Measurements from ENCODE around the gene RFLNA.

The RFLNA gene

GRCh38 chr12:124316257-124316900, 21.5 kb downstream of the RFLNA start:
- TF ChIP-seq CTCF (conservative IDR thresholded peaks at IDR 0.05) = no peak
- no peak for TF ChIP-seq ZFX (IDR thresholded peaks at IDR 0.05)
- no peak overlapping the region for H3K27ac ChIP-seq

- no peak for TF ChIP-seq CTCF (conservative IDR thresholded peaks at IDR 0.05)
- TF ChIP-seq ZFX (IDR thresholded peaks at IDR 0.05) = no peak
- H3K27ac ChIP-seq = no peak overlapping the region
Measured at GRCh38 chr12:124317400-124317799, 22.5 kb downstream of the RFLNA start.

DNA sequence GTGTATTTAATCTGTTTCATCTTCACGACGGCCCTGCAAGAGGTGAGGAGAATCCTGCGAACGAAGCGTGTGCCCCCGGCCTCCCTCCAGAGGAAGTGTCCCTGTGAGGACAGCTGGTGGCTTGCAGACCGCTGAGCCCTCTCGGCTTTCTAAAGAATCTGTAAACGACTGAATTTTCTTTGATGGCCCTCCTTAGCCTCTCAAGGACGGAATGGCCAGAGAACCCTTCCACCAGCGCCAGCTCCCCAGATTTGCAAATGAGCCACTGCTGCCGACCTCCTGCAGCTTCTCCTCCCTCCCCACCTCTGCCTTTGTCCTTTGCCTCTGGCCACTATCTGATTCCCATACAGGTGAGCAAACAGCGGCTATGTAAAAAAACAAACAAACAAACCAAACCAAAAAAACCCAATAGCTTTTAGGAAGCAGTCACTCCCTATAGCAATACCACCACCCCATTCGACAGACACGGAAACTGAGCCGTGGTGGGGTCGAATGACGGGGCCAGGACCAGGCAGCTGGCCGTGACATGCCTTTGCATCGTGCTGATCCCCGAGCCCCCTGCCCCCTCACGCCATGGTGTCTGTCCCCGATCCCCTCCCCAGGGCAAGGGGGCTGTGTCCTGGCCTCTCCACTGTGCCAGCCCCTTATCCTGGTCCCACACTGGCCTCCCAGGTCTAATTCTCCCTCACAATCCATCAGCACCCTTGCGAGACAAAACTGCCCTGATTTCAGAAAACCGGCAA, 23.6 kb downstream of the RFLNA start:
- TF ChIP-seq CTCF (conservative IDR thresholded peaks at IDR 0.05) (no peak), ZFX (IDR thresholded peaks at IDR 0.05) (no peak)
- no peak overlapping the region; the same call in 1 of the 2 replicates for H3K27ac ChIP-seq

GRCh38 chr12:124319368-124320050, 24.6 kb downstream of the RFLNA start:
- TF ChIP-seq ZFX (IDR thresholded peaks at IDR 0.05) = no peak
- TF ChIP-seq CTCF (conservative IDR thresholded peaks at IDR 0.05) = no peak
- no peak overlapping the region; the same call in 1 of the 2 replicates for H3K27ac ChIP-seq

DNA sequence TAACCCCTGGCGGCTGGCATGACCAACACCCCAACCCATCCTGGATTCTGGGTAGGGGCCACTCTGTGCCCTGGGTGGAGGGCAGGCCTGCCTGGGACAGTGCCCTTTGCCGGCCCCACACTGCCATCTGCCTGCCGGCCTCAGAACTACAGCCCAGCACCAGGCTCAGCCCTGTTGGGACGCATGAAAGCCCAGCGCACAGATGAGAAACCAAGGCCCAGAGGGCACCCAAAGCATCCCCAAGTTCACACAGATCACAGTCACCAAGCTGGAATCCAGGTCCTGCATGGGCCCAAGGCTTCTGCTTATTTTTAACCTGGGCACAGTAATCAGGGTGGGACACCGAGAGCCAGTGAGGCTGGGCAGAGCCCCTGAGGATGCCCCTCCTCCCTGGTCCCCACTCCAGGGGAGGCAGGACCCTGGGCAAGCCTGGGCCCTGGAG, 26.2 kb downstream of the RFLNA start:
- H3K27ac ChIP-seq = no peak overlapping the region
- peak; percentile 83 for TF ChIP-seq CTCF (conservative IDR thresholded peaks at IDR 0.05)
- TF ChIP-seq ZFX (IDR thresholded peaks at IDR 0.05) = no peak

GRCh38 chr12:124321556-124322270, 26.8 kb downstream of the RFLNA start:
- H3K27ac ChIP-seq = no peak overlapping the region
- TF ChIP-seq ZFX (IDR thresholded peaks at IDR 0.05) (no peak), CTCF (conservative IDR thresholded peaks at IDR 0.05) (no peak)
